ENCODE results near the gene MNAT1. TPM values are rescaled to one million over a fixed set of nuclear protein-coding genes. Genes with fewer than 3 reads are reported as not detected.

Gene MNAT1
- total RNA-seq, 1 experiment from 2014 or later = 44.6 TPM

DNA sequence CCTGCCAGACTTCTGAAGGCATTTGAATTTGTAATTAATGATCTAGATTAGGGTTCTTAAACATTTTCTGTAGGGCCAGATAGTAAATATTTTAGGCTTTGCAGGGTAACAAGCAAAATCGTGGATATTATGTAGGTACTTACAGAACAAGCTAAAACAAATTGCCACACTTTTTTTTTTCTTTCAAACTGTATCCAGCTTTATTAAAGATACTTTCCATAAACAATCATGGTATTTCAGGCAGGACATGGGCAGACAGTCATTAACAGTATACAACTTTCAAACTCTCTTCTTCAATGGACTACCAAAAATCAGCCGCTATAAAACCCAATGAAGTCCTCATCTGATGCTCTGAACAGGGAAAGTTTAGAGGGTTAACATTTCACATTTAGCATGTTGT is 236.7 kb downstream of the MNAT1 start:
- DNase-seq = no peak
- Mint-ChIP-seq H3K4me1 (ENCODE audit: low read depth, unreplicated experiment) (no peaks in the 10 kb centered on the region), H3K4me3 (ENCODE audit: low read depth, unreplicated experiment) (no peak overlapping the region), H3K9me3 (ENCODE audit: low read depth, unreplicated experiment) (no peaks in the 10 kb centered on the region), H3K27me3 (ENCODE audit: unreplicated experiment) (no peaks in the 10 kb centered on the region), H3K36me3 (ENCODE audit: insufficient read depth, unreplicated experiment) (peaks cover 6% of the 10 kb centered on the region), H3K27ac (ENCODE audit: unreplicated experiment) (no peak overlapping the region)
- BruUV-seq (replicated peaks) = no TSS peak
- CTCF ChIA-PET = no interaction called here
- TF ChIP-seq, protein P1, sequence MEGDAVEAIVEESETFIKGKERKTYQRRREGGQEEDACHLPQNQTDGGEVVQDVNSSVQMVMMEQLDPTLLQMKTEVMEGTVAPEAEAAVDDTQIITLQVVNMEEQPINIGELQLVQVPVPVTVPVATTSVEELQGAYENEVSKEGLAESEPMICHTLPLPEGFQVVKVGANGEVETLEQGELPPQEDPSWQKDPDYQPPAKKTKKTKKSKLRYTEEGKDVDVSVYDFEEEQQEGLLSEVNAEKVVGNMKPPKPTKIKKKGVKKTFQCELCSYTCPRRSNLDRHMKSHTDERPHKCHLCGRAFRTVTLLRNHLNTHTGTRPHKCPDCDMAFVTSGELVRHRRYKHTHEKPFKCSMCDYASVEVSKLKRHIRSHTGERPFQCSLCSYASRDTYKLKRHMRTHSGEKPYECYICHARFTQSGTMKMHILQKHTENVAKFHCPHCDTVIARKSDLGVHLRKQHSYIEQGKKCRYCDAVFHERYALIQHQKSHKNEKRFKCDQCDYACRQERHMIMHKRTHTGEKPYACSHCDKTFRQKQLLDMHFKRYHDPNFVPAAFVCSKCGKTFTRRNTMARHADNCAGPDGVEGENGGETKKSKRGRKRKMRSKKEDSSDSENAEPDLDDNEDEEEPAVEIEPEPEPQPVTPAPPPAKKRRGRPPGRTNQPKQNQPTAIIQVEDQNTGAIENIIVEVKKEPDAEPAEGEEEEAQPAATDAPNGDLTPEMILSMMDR (IDR thresholded peaks at IDR 0.05; ENCODE audit: unreplicated experiment) = no peak
- intact Hi-C loops (cut with micrococcal nuclease; ENCODE audit: unreplicated experiment) = loop anchor here (5.0 kb wide), 1 partner anchor 109 kb away; no protein-coding TSS in a partner anchor

DNA sequence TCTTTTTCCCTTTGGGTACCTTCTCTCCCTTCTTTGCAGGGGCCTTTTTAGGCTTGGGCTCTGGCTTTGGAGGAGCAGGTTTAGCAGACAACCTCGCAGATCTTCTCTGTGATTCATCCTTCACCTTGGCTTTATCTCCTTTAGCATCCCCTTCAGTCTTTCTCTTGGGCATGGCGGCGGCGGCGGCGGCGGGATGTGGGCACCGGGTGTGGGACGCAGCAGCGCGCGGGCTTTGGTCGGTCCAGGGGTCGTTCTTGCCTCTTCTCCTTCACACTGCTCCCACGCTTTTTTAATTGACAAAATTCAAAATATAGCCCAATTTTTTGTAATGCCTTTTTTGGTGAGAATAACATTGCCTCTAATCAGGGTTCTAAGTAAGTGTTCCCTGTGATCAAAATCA is 237.7 kb downstream of the MNAT1 start:
- intact Hi-C loops (cut with micrococcal nuclease; ENCODE audit: unreplicated experiment) = loop anchor here (5.0 kb wide), 1 partner anchor 110 kb away; no protein-coding TSS in a partner anchor
- TF ChIP-seq, protein P1 (IDR thresholded peaks at IDR 0.05; ENCODE audit: unreplicated experiment) = no peak
- Mint-ChIP-seq H3K27me3 (ENCODE audit: unreplicated experiment) (no peaks in the 10 kb centered on the region), H3K27ac (ENCODE audit: unreplicated experiment) (no peak overlapping the region), H3K36me3 (ENCODE audit: insufficient read depth, unreplicated experiment) (peaks cover 6% of the 10 kb centered on the region), H3K9me3 (ENCODE audit: low read depth, unreplicated experiment) (no peaks in the 10 kb centered on the region), H3K4me3 (ENCODE audit: low read depth, unreplicated experiment) (no peak overlapping the region), H3K4me1 (ENCODE audit: low read depth, unreplicated experiment) (no peaks in the 10 kb centered on the region)
- no TSS peak for BruUV-seq (replicated peaks)
- CTCF ChIA-PET = no interaction called here
- no peak for DNase-seq

DNA sequence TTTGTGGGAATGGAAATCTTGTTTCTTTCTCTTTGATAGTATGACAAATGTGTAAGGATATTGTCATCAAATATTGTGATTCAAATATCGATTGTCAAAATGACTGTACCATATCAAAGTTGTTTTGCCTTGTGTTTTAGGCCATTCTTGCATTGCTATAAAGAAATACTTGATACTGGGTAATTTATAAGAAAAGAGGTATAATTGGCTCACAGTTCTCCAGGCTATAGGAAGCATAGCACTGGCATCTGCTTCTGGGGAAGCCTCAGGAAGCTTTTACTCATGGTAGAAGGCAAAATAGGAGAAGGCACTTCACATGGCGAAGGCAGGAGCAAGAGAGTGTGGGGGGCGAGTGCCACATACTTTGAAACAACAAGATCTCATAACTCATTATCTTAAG is 238.5 kb downstream of the MNAT1 start:
- DNase-seq = no peak
- Mint-ChIP-seq H3K27ac (ENCODE audit: unreplicated experiment) (no peak overlapping the region), H3K4me1 (ENCODE audit: low read depth, unreplicated experiment) (no peaks in the 10 kb centered on the region), H3K4me3 (ENCODE audit: low read depth, unreplicated experiment) (no peak overlapping the region), H3K9me3 (ENCODE audit: low read depth, unreplicated experiment) (no peaks in the 10 kb centered on the region), H3K27me3 (ENCODE audit: unreplicated experiment) (no peaks in the 10 kb centered on the region), H3K36me3 (ENCODE audit: insufficient read depth, unreplicated experiment) (peaks cover 11% of the 10 kb centered on the region)
- intact Hi-C loops (cut with micrococcal nuclease; ENCODE audit: unreplicated experiment) = loop anchor here (5.0 kb wide), 1 partner anchor 111 kb away; no protein-coding TSS in a partner anchor
- no TSS peak for BruUV-seq (replicated peaks)
- TF ChIP-seq, protein P1 (IDR thresholded peaks at IDR 0.05; ENCODE audit: unreplicated experiment) = no peak
- CTCF ChIA-PET = no interaction called here

DNA sequence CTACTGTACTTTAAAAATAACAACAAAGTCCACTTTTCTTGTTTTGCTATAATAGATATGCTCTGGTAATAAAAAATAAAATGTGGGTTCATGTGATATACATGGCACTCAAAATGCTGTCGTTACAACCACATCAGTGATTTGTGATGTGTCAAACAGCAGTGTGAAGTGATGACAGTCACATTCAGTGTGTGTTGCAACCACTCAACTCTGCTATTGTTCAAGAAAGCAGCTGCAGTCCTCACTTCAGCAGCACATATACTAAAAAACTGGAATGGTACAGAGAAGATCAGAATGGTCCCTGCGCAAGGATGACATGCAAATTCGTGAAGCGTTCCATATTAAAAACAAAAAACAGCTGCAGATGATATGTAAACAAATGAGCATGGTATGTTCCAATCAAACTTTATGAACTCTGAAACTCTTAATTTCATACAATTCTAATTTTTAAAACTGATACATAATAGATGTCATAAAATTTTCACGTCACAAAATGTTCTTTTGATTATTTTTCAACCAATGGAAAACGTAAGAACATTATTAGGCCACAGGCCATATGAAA is 239.6 kb downstream of the MNAT1 start:
- intact Hi-C loops (cut with micrococcal nuclease; ENCODE audit: unreplicated experiment) = loop anchor here (5.0 kb wide), 1 partner anchor 112 kb away; no protein-coding TSS in a partner anchor
- H3K4me3 Mint-ChIP-seq (ENCODE audit: low read depth, unreplicated experiment) = no peak overlapping the region

More for the DNA sequence above, 239.6 kb downstream of the MNAT1 start:
- no peaks in the 10 kb centered on the region for H3K27me3 Mint-ChIP-seq (ENCODE audit: unreplicated experiment)
- no peak for DNase-seq
- CTCF ChIA-PET = no interaction called here
- BruUV-seq (replicated peaks) = no TSS peak
- no peaks in the 10 kb centered on the region for H3K9me3 Mint-ChIP-seq (ENCODE audit: low read depth, unreplicated experiment)
- H3K27ac Mint-ChIP-seq (ENCODE audit: unreplicated experiment) = no peak overlapping the region
- H3K36me3 Mint-ChIP-seq (ENCODE audit: insufficient read depth, unreplicated experiment) = peaks cover 11% of the 10 kb centered on the region
- peaks cover 2% of the 10 kb centered on the region for H3K4me1 Mint-ChIP-seq (ENCODE audit: low read depth, unreplicated experiment)
- TF ChIP-seq, protein P1 (IDR thresholded peaks at IDR 0.05; ENCODE audit: unreplicated experiment) = no peak
